HepG2 (cell line): ENCODE results near the gene CD300A. TPM values are rescaled to one million over a fixed set of nuclear protein-coding genes. Genes with fewer than 3 reads are reported as not detected.

Experiments
- DNMT1 ChIP-seq: sonication (generic); formaldehyde crosslinking; IDR thresholded peaks from 2 replicates; pipeline ENCODE4 v1.5.1; 2020; ENCODE audit warnings: mild to moderate bottlenecking, missing genetic modification reagents
- HMGA1 ChIP-seq: sonication (generic); formaldehyde crosslinking; conservative IDR thresholded peaks from 2 replicates; pipeline ENCODE4 v1.4.0; 2020; ENCODE audit warnings: missing genetic modification reagents
- IRF9 ChIP-seq: sonication (generic); formaldehyde crosslinking; IDR thresholded peaks from 2 replicates; pipeline ENCODE4 v1.8.0; 2022; ENCODE audit warnings: missing genetic modification reagents, mild to moderate bottlenecking, borderline replicate concordance
- PHB2 ChIP-seq: fragments of 450-650 bp; IDR thresholded peaks from 2 replicates; pipeline ENCODE4 v1.6.1; 2018; ENCODE audit not compliant: partially characterized antibody
- REXO4 ChIP-seq: sonication (generic); formaldehyde crosslinking; IDR thresholded peaks from 2 replicates; pipeline ENCODE4 v1.8.0; 2022; ENCODE audit warnings: missing genetic modification reagents, mild to moderate bottlenecking, borderline replicate concordance
- SNAI1 ChIP-seq: sonication (generic); formaldehyde crosslinking; IDR thresholded peaks from 2 replicates; pipeline ENCODE4 v1.5.0; 2020; ENCODE audit warnings: mild to moderate bottlenecking, missing genetic modification reagents, borderline replicate concordance
- TBX2 ChIP-seq: sonication (generic); formaldehyde crosslinking; IDR thresholded peaks from 2 replicates; pipeline ENCODE4 v1.5.0; 2020; ENCODE audit warnings: missing genetic modification reagents, mild to moderate bottlenecking, borderline replicate concordance
- ZNF207 ChIP-seq: fragments of 450-650 bp; IDR thresholded peaks from 2 replicates; pipeline ENCODE4 v1.6.1; 2016; ENCODE audit warnings: antibody characterized with exemption, borderline replicate concordance
- ZNF296 ChIP-seq: sonication (generic); formaldehyde crosslinking; conservative IDR thresholded peaks from 2 replicates; pipeline ENCODE4 v1.5.0; 2020; ENCODE audit warnings: mild to moderate bottlenecking, missing genetic modification reagents
- ZNF362 ChIP-seq: sonication (generic); formaldehyde crosslinking; IDR thresholded peaks from 2 replicates; pipeline ENCODE4 v1.4.0; 2020; ENCODE audit warnings: missing genetic modification reagents, mild to moderate bottlenecking, borderline replicate concordance
- ZNF574 ChIP-seq: sonication (generic); formaldehyde crosslinking; IDR thresholded peaks from 2 replicates; pipeline ENCODE4 v1.4.0; 2020; ENCODE audit warnings: missing genetic modification reagents
- ZNF800 ChIP-seq: sonication (generic); formaldehyde crosslinking; IDR thresholded peaks from 2 replicates; pipeline ENCODE4 v1.4.0; 2020; ENCODE audit warnings: missing genetic modification reagents
- polyA plus RNA-seq, 8 experiments: library from polyadenylated mRNA; depleted of rRNA in 3 of 8; stranded (reverse) in 7 of 8; unstranded in 1 of 8; fragments of >200 nt; fragmentation: Illumina TruSeq in 4 of 8; extraction: Trizol in 4 of 8; gene quantifications; 2 replicates each; pipeline versions ENCODE4 v1.2.1 to v1.2.3, GENCODE V29; 2011 to 2016; ENCODE audit warnings: low read depth in 4 of 8, missing spikeins in 1 of 8, mixed read lengths in 1 of 8; ENCODE audit not compliant: insufficient read depth in 1 of 8
- total RNA-seq, 5 experiments: library from RNA; depleted of rRNA; stranded (reverse); fragments of >200 nt; fragmentation: Illumina TruSeq; extraction: Trizol; gene quantifications; 2 replicates each; pipeline ENCODE4 v1.2.3, GENCODE V29; 2016; ENCODE audit warnings: low read depth in 1 of 5
- TF ChIP-seq, protein P1 (sequence below): sonication (generic); formaldehyde crosslinking; IDR thresholded peaks from 2 replicates; pipeline ENCODE4 v1.5.1; 2020; ENCODE audit warnings: mild to moderate bottlenecking, missing genetic modification reagents, moderate library complexity
- TF ChIP-seq, protein P2 (sequence below): sonication (generic); formaldehyde crosslinking; IDR thresholded peaks from 2 replicates; pipeline ENCODE4 v1.8.1; 2023; ENCODE audit warnings: missing genetic modification reagents, inconsistent platforms, borderline replicate concordance

The CD300A gene
- total and polyA plus RNA-seq, 2 of the 13 experiments (the other 11 are each of a cell fraction or from before 2014, with no cell fraction given) = not detected

- TF ChIP-seq, protein P1, sequence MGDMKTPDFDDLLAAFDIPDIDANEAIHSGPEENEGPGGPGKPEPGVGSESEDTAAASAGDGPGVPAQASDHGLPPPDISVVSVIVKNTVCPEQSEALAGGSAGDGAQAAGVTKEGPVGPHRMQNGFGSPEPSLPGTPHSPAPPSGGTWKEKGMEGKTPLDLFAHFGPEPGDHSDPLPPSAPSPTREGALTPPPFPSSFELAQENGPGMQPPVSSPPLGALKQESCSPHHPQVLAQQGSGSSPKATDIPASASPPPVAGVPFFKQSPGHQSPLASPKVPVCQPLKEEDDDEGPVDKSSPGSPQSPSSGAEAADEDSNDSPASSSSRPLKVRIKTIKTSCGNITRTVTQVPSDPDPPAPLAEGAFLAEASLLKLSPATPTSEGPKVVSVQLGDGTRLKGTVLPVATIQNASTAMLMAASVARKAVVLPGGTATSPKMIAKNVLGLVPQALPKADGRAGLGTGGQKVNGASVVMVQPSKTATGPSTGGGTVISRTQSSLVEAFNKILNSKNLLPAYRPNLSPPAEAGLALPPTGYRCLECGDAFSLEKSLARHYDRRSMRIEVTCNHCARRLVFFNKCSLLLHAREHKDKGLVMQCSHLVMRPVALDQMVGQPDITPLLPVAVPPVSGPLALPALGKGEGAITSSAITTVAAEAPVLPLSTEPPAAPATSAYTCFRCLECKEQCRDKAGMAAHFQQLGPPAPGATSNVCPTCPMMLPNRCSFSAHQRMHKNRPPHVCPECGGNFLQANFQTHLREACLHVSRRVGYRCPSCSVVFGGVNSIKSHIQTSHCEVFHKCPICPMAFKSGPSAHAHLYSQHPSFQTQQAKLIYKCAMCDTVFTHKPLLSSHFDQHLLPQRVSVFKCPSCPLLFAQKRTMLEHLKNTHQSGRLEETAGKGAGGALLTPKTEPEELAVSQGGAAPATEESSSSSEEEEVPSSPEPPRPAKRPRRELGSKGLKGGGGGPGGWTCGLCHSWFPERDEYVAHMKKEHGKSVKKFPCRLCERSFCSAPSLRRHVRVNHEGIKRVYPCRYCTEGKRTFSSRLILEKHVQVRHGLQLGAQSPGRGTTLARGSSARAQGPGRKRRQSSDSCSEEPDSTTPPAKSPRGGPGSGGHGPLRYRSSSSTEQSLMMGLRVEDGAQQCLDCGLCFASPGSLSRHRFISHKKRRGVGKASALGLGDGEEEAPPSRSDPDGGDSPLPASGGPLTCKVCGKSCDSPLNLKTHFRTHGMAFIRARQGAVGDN = peak; percentile 90
- no peak for TF ChIP-seq ZNF207
- TF ChIP-seq SNAI1 (CRISPR knock-in tag) = no peak
- peak; percentile 23; the same call in 1 of the 2 replicates for TF ChIP-seq IRF9 (CRISPR knock-in tag)
- peak; percentile 75 for TF ChIP-seq TBX2 (CRISPR knock-in tag)
- no peak; the same call in 1 of the 2 replicates for TF ChIP-seq ZNF362
- no peak for TF ChIP-seq DNMT1
- TF ChIP-seq ZNF800 (CRISPR knock-in tag) = no peak
- TF ChIP-seq HMGA1 = no peak
- peak; percentile 55; the same call in 1 of the 2 replicates for TF ChIP-seq ZNF574 (CRISPR knock-in tag)
- no peak for TF ChIP-seq PHB2
- no peak for TF ChIP-seq ZNF296 (CRISPR knock-in tag)
- no peak for TF ChIP-seq REXO4 (CRISPR knock-in tag)
- TF ChIP-seq, protein P2, sequence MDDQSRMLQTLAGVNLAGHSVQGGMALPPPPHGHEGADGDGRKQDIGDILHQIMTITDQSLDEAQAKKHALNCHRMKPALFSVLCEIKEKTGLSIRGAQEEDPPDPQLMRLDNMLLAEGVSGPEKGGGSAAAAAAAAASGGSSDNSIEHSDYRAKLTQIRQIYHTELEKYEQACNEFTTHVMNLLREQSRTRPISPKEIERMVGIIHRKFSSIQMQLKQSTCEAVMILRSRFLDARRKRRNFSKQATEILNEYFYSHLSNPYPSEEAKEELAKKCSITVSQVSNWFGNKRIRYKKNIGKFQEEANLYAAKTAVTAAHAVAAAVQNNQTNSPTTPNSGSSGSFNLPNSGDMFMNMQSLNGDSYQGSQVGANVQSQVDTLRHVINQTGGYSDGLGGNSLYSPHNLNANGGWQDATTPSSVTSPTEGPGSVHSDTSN (CRISPR knock-in tag) = no peak
These were observed 49.0 kb upstream of the CD300A start (continued) for GRCh38 chr17:74417178-74418045.
